H1 (cell line): ENCODE data around the gene TMEM120B. TPM values are rescaled to one million over a fixed set of nuclear protein-coding genes. Genes with fewer than 3 reads are reported as not detected.

Source experiments
- CTCF ChIA-PET: fragments of 300-600 bp; sonication (Branson Sonifier 250); formaldehyde crosslinking; loops from one replicate; lab custom pipeline; 2021; ENCODE audit not compliant: partially characterized antibody; lab: Charles Lee
- POLR2A ChIA-PET: fragments of 300-600 bp; sonication (Branson Sonifier 250); formaldehyde crosslinking; loops from one replicate; lab custom pipeline; 2021; ENCODE audit warnings: inconsistent platforms; ENCODE audit not compliant: partially characterized antibody; lab: Charles Lee
- DNase-seq, 2 experiments: peaks; one replicate each; pipeline versions ENCODE4 v3.0.0 to v3.0.0-alpha.2; 2010 to 2022; ENCODE audit warnings: low spot score in 2 of 2, low read depth in 1 of 2, mixed read lengths in 1 of 2
- FAIRE-seq: peaks from 2 replicates; lab custom pipeline; 2011; peaks lifted over from hg19 to GRCh38; lab: Jason Lieb, UNC
- H2AFZ ChIP-seq: 2 replicates; pipeline ENCODE4 v1.8.1; 2012; ENCODE audit warnings: low read length, inconsistent platforms
- H2AK5ac ChIP-seq: 2 replicates; pipeline ENCODE4 v1.6.1; 2013; ENCODE audit warnings: low read depth, low read length
- H2BK120ac ChIP-seq: replicated peaks from 2 replicates; pipeline ENCODE3; 2013; ENCODE audit warnings: low read depth, low read length, inconsistent platforms
- H2BK12ac ChIP-seq: 2 replicates; pipeline ENCODE4 v1.6.1; 2013; ENCODE audit warnings: low read depth, low read length
- H2BK15ac ChIP-seq: 2 replicates; pipeline ENCODE4 v1.6.1; 2013; ENCODE audit warnings: low read length
- H2BK20ac ChIP-seq: 2 replicates; pipeline ENCODE4 v1.6.1; 2013; ENCODE audit warnings: low read length
- H2BK5ac ChIP-seq: 2 replicates; pipeline ENCODE4 v1.6.1; 2013; ENCODE audit warnings: low read depth, low read length
- H3K14ac ChIP-seq: 2 replicates; pipeline ENCODE4 v1.6.1; 2013; ENCODE audit warnings: inconsistent platforms; ENCODE audit not compliant: insufficient read length
- H3K18ac ChIP-seq: 2 replicates; pipeline ENCODE4 v1.6.1; 2013; ENCODE audit warnings: low read length; ENCODE audit errors: extremely low read depth
- H3K23ac ChIP-seq: 2 replicates; pipeline ENCODE4 v1.6.1; 2013; ENCODE audit warnings: inconsistent platforms; ENCODE audit not compliant: insufficient read length
- H3K23me2 ChIP-seq: 2 replicates; pipeline ENCODE4 v1.6.1; 2013; ENCODE audit warnings: low read depth, low read length
- H3K27ac ChIP-seq: 2 replicates; pipeline ENCODE4 v1.6.1; 2011; ENCODE audit warnings: low read depth, low read length, inconsistent platforms
- H3K27me3 ChIP-seq, 4 experiments: replicated peaks in 1 of 4; 1 replicate in 1 of 4; 2 replicates in 3 of 4; pipeline versions ENCODE4 v1.6.1 to v1.8.1; 2011 to 2013; ENCODE audit warnings: low read length in 3 of 4, mild to moderate bottlenecking in 3 of 4, inconsistent platforms in 2 of 4, mixed read lengths in 2 of 4, moderate library complexity in 1 of 4; ENCODE audit not compliant: control insufficient read depth in 3 of 4, insufficient read depth in 3 of 4; ENCODE audit errors: extremely low read depth in 1 of 4
- H3K36me3 ChIP-seq, 4 experiments: 2 replicates each; pipeline versions ENCODE4 v1.6.1 to v1.8.1; 2011 to 2013; ENCODE audit warnings: mild to moderate bottlenecking in 4 of 4, low read length in 3 of 4, moderate library complexity in 2 of 4, control low read depth in 1 of 4, inconsistent platforms in 1 of 4; ENCODE audit not compliant: insufficient read depth in 4 of 4, control insufficient read depth in 2 of 4
- H3K4ac ChIP-seq: replicated peaks from 2 replicates; pipeline ENCODE3; 2013; ENCODE audit warnings: low read length, low read depth, mixed read lengths, inconsistent platforms; ENCODE audit not compliant: insufficient read length
- H3K4me1 ChIP-seq, 4 experiments: replicated peaks in 1 of 4; 1 replicate in 1 of 4; 2 replicates in 3 of 4; pipeline versions ENCODE4 v1.6.1 to v1.8.1; 2011 to 2013; ENCODE audit warnings: low read length in 3 of 4, inconsistent platforms in 2 of 4, mixed read lengths in 1 of 4; ENCODE audit not compliant: insufficient read depth in 4 of 4, control insufficient read depth in 3 of 4
- H3K4me2 ChIP-seq, 2 experiments: 2 replicates each; pipeline versions ENCODE4 v1.6.1 to v1.8.1; 2011 to 2013; ENCODE audit warnings: low read depth in 2 of 2, low read length in 2 of 2, control low read depth in 1 of 2, inconsistent platforms in 1 of 2, mild to moderate bottlenecking in 1 of 2; ENCODE audit not compliant: insufficient read depth in 1 of 2
- H3K4me3 ChIP-seq, 4 experiments: fragments of 200-600, 300-600 bp in 1 of 4; sonication (generic), shearing (Covaris generic), sonication (Bioruptor Twin) in 1 of 4; 2 replicates each; pipeline versions ENCODE4 v1.5.1 to v1.8.1; 2011 to 2016; ENCODE audit warnings: low read length in 4 of 4, low read depth in 3 of 4, control low read depth in 2 of 4, inconsistent platforms in 2 of 4, mild to moderate bottlenecking in 2 of 4, mixed read lengths in 1 of 4, moderate library complexity in 1 of 4; ENCODE audit not compliant: insufficient read depth in 2 of 4; ENCODE audit errors: extremely low read depth in 1 of 4
- H3K56ac ChIP-seq: replicated peaks from 2 replicates; pipeline ENCODE3; 2013; ENCODE audit warnings: low read depth, mild to moderate bottlenecking, mixed read lengths, low read length, inconsistent platforms; ENCODE audit not compliant: insufficient read length
- H3K79me1 ChIP-seq: 2 replicates; pipeline ENCODE4 v1.6.1; 2013; ENCODE audit warnings: low read depth, low read length, control low read depth
- H3K79me2 ChIP-seq, 2 experiments: 2 replicates each; pipeline versions ENCODE4 v1.6.1 to v1.8.1; 2012 to 2013; ENCODE audit warnings: low read length in 2 of 2, mild to moderate bottlenecking in 2 of 2, inconsistent platforms in 1 of 2; ENCODE audit not compliant: insufficient read depth in 2 of 2, control insufficient read depth in 1 of 2
- H3K9ac ChIP-seq, 4 experiments: replicated peaks in 1 of 4; 1 replicate in 1 of 4; 2 replicates in 3 of 4; pipeline versions ENCODE4 v1.6.1 to v1.8.1; 2011 to 2013; ENCODE audit warnings: low read depth in 3 of 4, low read length in 3 of 4, control low read depth in 2 of 4, mild to moderate bottlenecking in 2 of 4, moderate library complexity in 2 of 4, inconsistent platforms in 1 of 4; ENCODE audit errors: extremely low read depth in 1 of 4
- H3K9me3 ChIP-seq, 2 experiments: 2 replicates each; pipeline versions ENCODE4 v1.6.1 to v1.8.1; 2012 to 2013; ENCODE audit warnings: mild to moderate bottlenecking in 2 of 2, moderate library complexity in 2 of 2, control low read depth in 1 of 2, inconsistent platforms in 1 of 2, low read depth in 1 of 2, low read length in 1 of 2, mixed read lengths in 1 of 2; ENCODE audit not compliant: insufficient read depth in 2 of 2
- H4K20me1 ChIP-seq, 2 experiments: replicated peaks in 1 of 2; 2 replicates each; pipeline versions ENCODE3 to v1.8.1; 2011 to 2013; ENCODE audit warnings: inconsistent platforms in 2 of 2, low read length in 2 of 2, mild to moderate bottlenecking in 1 of 2; ENCODE audit not compliant: insufficient read depth in 2 of 2, control insufficient read depth in 1 of 2
- H4K5ac ChIP-seq: 2 replicates; pipeline ENCODE4 v1.6.1; 2013; ENCODE audit warnings: low read length, low read depth, mixed read lengths, inconsistent platforms; ENCODE audit not compliant: insufficient read length
- H4K8ac ChIP-seq: 2 replicates; pipeline ENCODE4 v1.8.0; 2013; ENCODE audit warnings: mild to moderate bottlenecking, moderate library complexity, low read length, inconsistent platforms; ENCODE audit not compliant: insufficient read depth; ENCODE audit errors: extremely low read depth
- H4K91ac ChIP-seq: replicated peaks from 2 replicates; pipeline ENCODE3; 2013; ENCODE audit warnings: low read length, mixed read lengths, inconsistent platforms; ENCODE audit not compliant: insufficient read length
- ASH2L ChIP-seq: fragments of 200-600, 300-600 bp; sonication (generic); IDR thresholded peaks from one replicate; pipeline ENCODE4 v1.7.1; 2017; ENCODE audit warnings: low read length
- CEBPB ChIP-seq: IDR thresholded peaks from 2 replicates; pipeline ENCODE4 v1.6.1; 2012; ENCODE audit warnings: low read depth, low read length
- CREB1 ChIP-seq: IDR thresholded peaks from 2 replicates; pipeline ENCODE4 v1.6.1; 2012; ENCODE audit warnings: inconsistent platforms
- CTBP2 ChIP-seq: IDR thresholded peaks from 2 replicates; pipeline ENCODE4 v1.7.0; 2011; ENCODE audit warnings: borderline replicate concordance, mild to moderate bottlenecking, moderate library complexity, mixed read lengths, low read length; ENCODE audit not compliant: insufficient read depth, insufficient read length
- NANOG ChIP-seq: IDR thresholded peaks from 2 replicates; pipeline ENCODE4 v1.6.1; 2011; ENCODE audit warnings: low read length, low read depth, mild to moderate bottlenecking, inconsistent platforms; ENCODE audit not compliant: insufficient read depth, poor library complexity, severe bottlenecking
- POLR2A ChIP-seq, 2 experiments: IDR thresholded peaks; 1 replicate in 1 of 2; 2 replicates in 1 of 2; pipeline ENCODE4 v1.6.1; 2011; ENCODE audit warnings: low read depth in 2 of 2, low read length in 2 of 2, mild to moderate bottlenecking in 2 of 2; ENCODE audit errors: control extremely low read depth in 1 of 2
- SP2 ChIP-seq: IDR thresholded peaks from 2 replicates; pipeline ENCODE4 v1.6.1; 2012; ENCODE audit warnings: mild to moderate bottlenecking, low read length, inconsistent platforms
- WGBS, 2 experiments: shearing (Covaris generic) in 1 of 2; methylation state at CpG; one replicate each; pipeline versions ENCODE4 v1.1.6 to v1.1.7; 2013 to 2015; ENCODE audit warnings: low lambda C conversion rate in 2 of 2, mixed read lengths in 2 of 2, inconsistent platforms in 1 of 2, low coverage in 1 of 2, missing lambda C conversion rate in 1 of 2; ENCODE audit not compliant: insufficient replicate concordance in 2 of 2, insufficient coverage in 1 of 2, insufficient read length in 1 of 2; ENCODE audit errors: extremely low coverage in 1 of 2, missing lambda C conversion rate in 1 of 2; 5-methylcytosine and 5-hydroxymethylcytosine counted together
- polyA plus RNA-seq, 7 experiments: library from polyadenylated mRNA; depleted of rRNA in 3 of 7; stranded (reverse) in 5 of 7; unstranded in 2 of 7; fragments of >200 nt in 5 of 7; fragments of 200-250 nt in 2 of 7; gene quantifications; 1 replicate in 5 of 7; 2 replicates in 1 of 7; 4 replicates in 1 of 7; pipeline versions ENCODE4 v1.2.1 to v1.2.3, GENCODE V29; 2011 to 2013; ENCODE audit warnings: missing spikeins in 2 of 7, mixed read lengths in 2 of 7
- total RNA-seq: library from RNA; stranded (reverse); fragmentation: NEBNext Ultra II Directional; extraction: Animal tissue kit (Norgen Biotek cat#: 25700); gene quantifications from 2 replicates; pipeline ENCODE4 v1.2.1, GENCODE V29; 2021
- TF ChIP-seq, protein P1 (sequence below): IDR thresholded peaks from 2 replicates; pipeline ENCODE4 v1.6.1; 2011; ENCODE audit warnings: low read length, improper control_type of control experiment

Gene TMEM120B
- total and polyA plus RNA-seq, 2 of the 8 experiments (the other 6 are each of a cell fraction or from before 2014, with no cell fraction given), result 22.0 to 29.1 TPM

- Histone ChIP-seq H3K4ac (no peak overlapping the region), H2BK20ac (no peak overlapping the region), H3K18ac (no peak overlapping the region), H3K27ac (no peak overlapping the region), H3K9ac (no peak overlapping the region), H3K4me2 (peak overlapping the region in 1 of 2 experiments; percentile 11; a peak in 1 of 4 replicates), H2BK15ac (no peak overlapping the region), H2BK12ac (no peak overlapping the region), H3K14ac (no peak overlapping the region), H3K36me3 (peaks cover 0 to 29% (median 13%) of the 10 kb centered on the region in 4 experiments; a peak in 3 of 8 replicates)
- TF ChIP-seq ASH2L, result no peak
- TF ChIP-seq NANOG, result no peak
- no peak for TF ChIP-seq CREB1
- TF ChIP-seq, protein P1, sequence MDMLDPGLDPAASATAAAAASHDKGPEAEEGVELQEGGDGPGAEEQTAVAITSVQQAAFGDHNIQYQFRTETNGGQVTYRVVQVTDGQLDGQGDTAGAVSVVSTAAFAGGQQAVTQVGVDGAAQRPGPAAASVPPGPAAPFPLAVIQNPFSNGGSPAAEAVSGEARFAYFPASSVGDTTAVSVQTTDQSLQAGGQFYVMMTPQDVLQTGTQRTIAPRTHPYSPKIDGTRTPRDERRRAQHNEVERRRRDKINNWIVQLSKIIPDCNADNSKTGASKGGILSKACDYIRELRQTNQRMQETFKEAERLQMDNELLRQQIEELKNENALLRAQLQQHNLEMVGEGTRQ, result no peak
- no peak for TF ChIP-seq SP2
- TF ChIP-seq CTBP2, result no peak
- TF ChIP-seq POLR2A (IDR thresholded peaks at IDR 0.05; ENCODE audit: control extremely low read depth in 1 of 2, low read depth in 2 of 2, low read length in 2 of 2), result 0 out of 3 replicates have a peak, but pooled peaks of 1 of the 2 experiments have one; percentile 17
- no peak for TF ChIP-seq CEBPB
- TF ChIP-seq, all 59 proteins: peak for 1
- no peak for FAIRE-seq
- Histone ChIP-seq H3K27me3 (no peaks in the 10 kb centered on the region), H3K4me3 (no peak overlapping the region), H4K91ac (no peak overlapping the region), H4K20me1 (peaks cover 2 to 9% of the 10 kb centered on the region in 2 experiments), H3K4me1 (peaks cover 7 to 31% (median 25%) of the 10 kb centered on the region in 4 experiments), H3K23me2 (peaks cover 20% of the 10 kb centered on the region), H2AK5ac (no peak overlapping the region), H2BK5ac (no peak overlapping the region), H3K79me2 (peaks cover 0 to 40% of the 10 kb centered on the region in 2 experiments; a peak in 1 of 4 replicates), H3K56ac (no peak overlapping the region), H4K8ac (no peak overlapping the region), H3K9me3 (no peaks in the 10 kb centered on the region), H3K79me1 (peaks cover 11% of the 10 kb centered on the region), H3K23ac (no peak overlapping the region), H2AFZ (no peak overlapping the region), H2BK120ac (no peak overlapping the region), H4K5ac (no peak overlapping the region)
- ChIA-PET CTCF (interaction anchor here (0.6 to 12.0 kb wide), 6 partner anchors 8 to 111 kb away, joined by 3 to 363 read pairs (median 4); partner anchors contain the start of genes CFAP251 and RHOF), POLR2A (interaction anchor here (0.6 to 27.9 kb wide), 6 partner anchors 14 to 710 kb away, joined by 3 to 958 read pairs (median 3); partner anchors contain the start of genes RHOF and SETD1B)
- no peak for DNase-seq
- whole genome bisulfite sequencing, 2 experiments, result 82% methylated on average over 13 of the region's 14 CpGs; no CpG with 5 or more reads in 1 of the 2 experiments
Observed at GRCh38 chr12:121807642-121808347, 95.2 kb downstream of the TMEM120B start.
